ENCODE results near the gene GPN2. TPM values are rescaled to one million over a fixed set of nuclear protein-coding genes. Genes with fewer than 3 reads are reported as not detected.
A peak's percentile ranks its signal among the peaks of the same experiment; 100 is the strongest.

GPN2 gene
- total RNA-seq, 1 donor from 2014 or later: 6.8 TPM

GRCh38 chr1:26900001-26900814, 10.1 kb upstream of the GPN2 start, which contains the start of gene GPATCH3:
Gene GPATCH3, minus strand, starts transcription at chr1:26900467. Its CDS starts 25 bp downstream, at chr1:26900442.
- H3K27me3 Mint-ChIP-seq (ENCODE audit: insufficient read depth, low read depth): peaks cover 3% of the 10 kb centered on the region
- Histone ChIP-seq H3K27ac (peak within 1 kb of the TSS; percentile 84), H2AFZ (replicated peaks) (peak within 1 kb of the TSS; percentile 95), H3K4me1 (peaks cover 9% of the 10 kb centered on the region), H3K27me3 (no peaks in the 10 kb centered on the region), H3K36me3 (no peaks in the 10 kb centered on the region), H3K4me3 (peak within 1 kb of the TSS; percentile 90), H3K79me2 (ENCODE audit: low read depth) (peaks cover 28% of the 10 kb centered on the region), H3K9ac (peak within 1 kb of the TSS; percentile 98), H3F3A (ENCODE audit: low read depth) (peaks cover 12% of the 10 kb centered on the region), H3K9me3 (ENCODE audit: low read depth) (no peaks in the 10 kb centered on the region), H4K20me1 (ENCODE audit: low read depth) (no peaks in the 10 kb centered on the region), H3K4me2 (peak within 1 kb of the TSS; percentile 82)
- TF ChIP-seq EZH2phosphoT487 (IDR thresholded peaks at IDR 0.05) (no peak), CTCF (IDR thresholded peaks at IDR 0.05) (no peak), EZH2 (IDR thresholded peaks at IDR 0.05) (no peak)
- H3K27ac Mint-ChIP-seq: peak within 1 kb of the TSS; percentile 85
- H3K9me3 Mint-ChIP-seq: no peaks in the 10 kb centered on the region
- DNase-seq (ENCODE audit: low spot score): peak; percentile 97
- H3K4me3 Mint-ChIP-seq: peak within 1 kb of the TSS; percentile 90
- peaks cover 4% of the 10 kb centered on the region for H3K36me3 Mint-ChIP-seq
- H3K4me1 Mint-ChIP-seq: peaks cover 15% of the 10 kb centered on the region

- no peaks in the 10 kb centered on the region for H4K20me1 ChIP-seq (ENCODE audit: low read depth)
- H3K9me3 Mint-ChIP-seq: no peaks in the 10 kb centered on the region
- no peak overlapping the region for H3K27ac ChIP-seq
- H3K79me2 ChIP-seq (ENCODE audit: low read depth): peaks cover 28% of the 10 kb centered on the region
- H3K4me3 Mint-ChIP-seq: peak overlapping the region; percentile 64
- DNase-seq (ENCODE audit: low spot score): no peak
- H3K9me3 ChIP-seq (ENCODE audit: low read depth): no peaks in the 10 kb centered on the region
- H2AFZ ChIP-seq (replicated peaks): no peak overlapping the region
- no peak overlapping the region for H3K4me3 ChIP-seq
- peaks cover 11% of the 10 kb centered on the region for H3F3A ChIP-seq (ENCODE audit: low read depth)
- H3K4me1 Mint-ChIP-seq: peaks cover 15% of the 10 kb centered on the region
- no peak overlapping the region for H3K4me2 ChIP-seq
- H3K36me3 ChIP-seq: no peaks in the 10 kb centered on the region
- H3K27me3 Mint-ChIP-seq (ENCODE audit: insufficient read depth, low read depth): peaks cover 3% of the 10 kb centered on the region
- H3K27ac Mint-ChIP-seq: no peak overlapping the region
- H3K36me3 Mint-ChIP-seq: peaks cover 18% of the 10 kb centered on the region
- no peak overlapping the region for H3K9ac ChIP-seq
- peaks cover 9% of the 10 kb centered on the region for H3K4me1 ChIP-seq
- no peaks in the 10 kb centered on the region for H3K27me3 ChIP-seq
- TF ChIP-seq EZH2 (IDR thresholded peaks at IDR 0.05): no peak
- no peak for TF ChIP-seq EZH2phosphoT487 (IDR thresholded peaks at IDR 0.05)
- no peak for TF ChIP-seq CTCF (IDR thresholded peaks at IDR 0.05)
Observed at GRCh38 chr1:26897351-26897750, 7.3 kb upstream of the GPN2 start.

GRCh38 chr1:26894263-26894662, 4.2 kb upstream of the GPN2 start:
- Histone ChIP-seq H3K27me3 (no peaks in the 10 kb centered on the region), H3K79me2 (ENCODE audit: low read depth) (peaks cover 25% of the 10 kb centered on the region), H3K9ac (peak overlapping the region; percentile 13), H3K4me3 (no peak overlapping the region), H3K27ac (no peak overlapping the region), H2AFZ (replicated peaks) (no peak overlapping the region), H3K4me1 (peaks cover 11% of the 10 kb centered on the region), H3K36me3 (no peaks in the 10 kb centered on the region), H3K9me3 (ENCODE audit: low read depth) (no peaks in the 10 kb centered on the region), H4K20me1 (ENCODE audit: low read depth) (no peaks in the 10 kb centered on the region), H3F3A (ENCODE audit: low read depth) (peaks cover 16% of the 10 kb centered on the region), H3K4me2 (no peak overlapping the region)
- no peak overlapping the region for H3K4me3 Mint-ChIP-seq
- no peak overlapping the region for H3K27ac Mint-ChIP-seq
- H3K9me3 Mint-ChIP-seq: no peaks in the 10 kb centered on the region
- H3K27me3 Mint-ChIP-seq (ENCODE audit: insufficient read depth, low read depth): no peaks in the 10 kb centered on the region
- H3K36me3 Mint-ChIP-seq: peaks cover 18% of the 10 kb centered on the region
- H3K4me1 Mint-ChIP-seq: peaks cover 14% of the 10 kb centered on the region
- TF ChIP-seq EZH2 (IDR thresholded peaks at IDR 0.05) (no peak), EZH2phosphoT487 (IDR thresholded peaks at IDR 0.05) (no peak), CTCF (IDR thresholded peaks at IDR 0.05) (no peak)
- no peak for DNase-seq (ENCODE audit: low spot score)

Data from neural progenitor cell (in vitro differentiated cells).